MM.1S (cell line): ENCODE data around the gene PATZ1.

Experiments
- DNase-seq: peaks from one replicate; pipeline ENCODE4 v3.0.0-alpha.2; 2015
- H2AFZ ChIP-seq: fragments of 300-600 bp; sonication (generic); 2 replicates; pipeline ENCODE4 v1.6.0; 2016; ENCODE audit warnings: antibody characterized with exemption, low read length
- H3F3A ChIP-seq: fragments of 300-600 bp; sonication (generic); 2 replicates; pipeline ENCODE4 v1.6.1; 2016; ENCODE audit warnings: mild to moderate bottlenecking, antibody characterized with exemption, low read length, moderate library complexity, mixed read lengths; ENCODE audit not compliant: insufficient read depth
- H3K27ac ChIP-seq: fragments of 300-600 bp; sonication (generic); 2 replicates; pipeline ENCODE4 v1.5.1; 2016; ENCODE audit warnings: mild to moderate bottlenecking, low read length
- H3K27me3 ChIP-seq: fragments of 300-600 bp; sonication (generic); replicated peaks from 2 replicates; pipeline ENCODE4 v1.6.0; 2016; ENCODE audit warnings: low read length; ENCODE audit not compliant: insufficient read depth
- H3K36me3 ChIP-seq: fragments of 300-600 bp; sonication (generic); replicated peaks from 2 replicates; pipeline ENCODE4 v1.6.1; 2016; ENCODE audit warnings: mild to moderate bottlenecking, low read length, mixed read lengths; ENCODE audit not compliant: insufficient read depth
- H3K4me1 ChIP-seq: fragments of 300-600 bp; sonication (generic); 2 replicates; pipeline ENCODE4 v1.6.1; 2016; ENCODE audit warnings: low read length, mixed read lengths
- H3K4me2 ChIP-seq: fragments of 300-600 bp; sonication (generic); 2 replicates; pipeline ENCODE4 v1.6.0; 2016; ENCODE audit warnings: low read depth, low read length
- H3K4me3 ChIP-seq: fragments of 300-600 bp; sonication (generic); 2 replicates; pipeline ENCODE4 v1.5.1; 2016; ENCODE audit warnings: low read length, mixed read lengths
- H3K79me2 ChIP-seq: fragments of 300-600 bp; sonication (generic); 2 replicates; pipeline ENCODE4 v1.6.1; 2016; ENCODE audit warnings: mixed run types, low read length, mixed read lengths
- H3K9ac ChIP-seq: fragments of 300-600 bp; sonication (generic); 2 replicates; pipeline ENCODE4 v1.6.1; 2016; ENCODE audit warnings: low read length, mixed read lengths
- H3K9me2 ChIP-seq: fragments of 300-600 bp; sonication (generic); replicated peaks from 2 replicates; pipeline ENCODE4 v1.6.1; 2016; ENCODE audit warnings: mild to moderate bottlenecking, low read length, mixed read lengths; ENCODE audit not compliant: insufficient read depth
- H3K9me3 ChIP-seq: fragments of 300-600 bp; sonication (generic); replicated peaks from 2 replicates; pipeline ENCODE4 v1.6.1; 2016; ENCODE audit warnings: mild to moderate bottlenecking, low read length, mixed read lengths; ENCODE audit not compliant: insufficient read depth
- H4K20me1 ChIP-seq: fragments of 300-600 bp; sonication (generic); 2 replicates; pipeline ENCODE4 v1.6.1; 2016; ENCODE audit warnings: mild to moderate bottlenecking, low read length, moderate library complexity, mixed read lengths; ENCODE audit not compliant: insufficient read depth
- CTCF ChIP-seq: fragments of 300-600 bp; sonication (generic); IDR thresholded peaks from 2 replicates; pipeline ENCODE4 v1.5.1; 2016; ENCODE audit warnings: antibody characterized with exemption, low read length, mixed read lengths
- EZH2 ChIP-seq: fragments of 300-600 bp; sonication (generic); optimal IDR thresholded peaks from 2 replicates; pipeline ENCODE3; 2017; ENCODE audit warnings: low read depth, mild to moderate bottlenecking, antibody characterized with exemption, low read length, mixed read lengths
- EZH2phosphoT487 ChIP-seq: fragments of 300-600 bp; sonication (generic); IDR thresholded peaks from 2 replicates; pipeline ENCODE4 v1.6.1; 2018; ENCODE audit warnings: antibody characterized with exemption, low read length

The PATZ1 gene

GRCh38 chr22:31284281-31285155, 61.6 kb downstream of the PATZ1 start:
- no peak overlapping the region for H3K9ac ChIP-seq

GRCh38 chr22:31282748-31283468, 63.2 kb downstream of the PATZ1 start:
- Histone ChIP-seq H3K4me3 (no peak overlapping the region), H3K4me2 (no peak overlapping the region), H3K9me2 (no peaks in the 10 kb centered on the region), H3K9me3 (no peaks in the 10 kb centered on the region), H2AFZ (no peak overlapping the region), H3F3A (peaks cover 16% of the 10 kb centered on the region), H3K79me2 (0 out of 2 replicates have a peak, but pooled peaks cover 4% of the 10 kb centered on the region), H3K4me1 (peaks cover 28% of the 10 kb centered on the region), H3K27me3 (no peaks in the 10 kb centered on the region), H3K36me3 (no peaks in the 10 kb centered on the region), H3K9ac (no peak overlapping the region), H3K27ac (no peak overlapping the region), H4K20me1 (no peaks in the 10 kb centered on the region)
- TF ChIP-seq CTCF: no peak
- no peak for TF ChIP-seq EZH2phosphoT487
- TF ChIP-seq EZH2: no peak
- DNase-seq: no peak

More at GRCh38 chr22:31284281-31285155, 61.6 kb downstream of the PATZ1 start:
- Histone ChIP-seq H3K4me2 (no peak overlapping the region), H3K4me1 (peaks cover 41% of the 10 kb centered on the region), H3K27me3 (no peaks in the 10 kb centered on the region), H3K4me3 (no peak overlapping the region), H4K20me1 (no peaks in the 10 kb centered on the region), H3K9me3 (no peaks in the 10 kb centered on the region), H3K36me3 (no peaks in the 10 kb centered on the region), H3K79me2 (peaks cover 10% of the 10 kb centered on the region), H3K9me2 (no peaks in the 10 kb centered on the region), H3K27ac (no peak overlapping the region), H3F3A (peaks cover 26% of the 10 kb centered on the region), H2AFZ (no peak overlapping the region)
- no peak for TF ChIP-seq CTCF
- TF ChIP-seq EZH2phosphoT487: no peak
- no peak for TF ChIP-seq EZH2
- no peak for DNase-seq

GRCh38 chr22:31281733-31282132, 64.4 kb downstream of the PATZ1 start:
- Histone ChIP-seq H2AFZ (no peak overlapping the region), H3K4me2 (no peak overlapping the region), H3K9me3 (no peaks in the 10 kb centered on the region), H3K9me2 (no peaks in the 10 kb centered on the region), H4K20me1 (no peaks in the 10 kb centered on the region), H3K79me2 (no peaks in the 10 kb centered on the region), H3K4me1 (peaks cover 20% of the 10 kb centered on the region), H3K9ac (no peak overlapping the region), H3K27ac (no peak overlapping the region), H3K27me3 (no peaks in the 10 kb centered on the region), H3K36me3 (no peaks in the 10 kb centered on the region), H3K4me3 (no peak overlapping the region), H3F3A (peaks cover 14% of the 10 kb centered on the region)
- DNase-seq: no peak
- TF ChIP-seq EZH2 (no peak), CTCF (no peak), EZH2phosphoT487 (no peak)
